ENCODE results near the gene OR52L1. TPM values are rescaled to one million over a fixed set of nuclear protein-coding genes. Genes with fewer than 3 reads are reported as not detected.

The OR52L1 gene
- total RNA-seq: not detected
- long read RNA-seq: 0 reads

- TF ChIP-seq CTCF (IDR thresholded peaks at IDR 0.05; ENCODE audit: borderline replicate concordance): no peak
- Histone ChIP-seq H3K9me3 (replicated peaks) (no peaks in the 10 kb centered on the region), H3K4me1 (no peaks in the 10 kb centered on the region), H3K27ac (replicated peaks) (no peak within 1 kb of the TSS), H3K36me3 (no peaks in the 10 kb centered on the region), H3K4me3 (no peak within 1 kb of the TSS), H3K27me3 (ENCODE audit: low read depth) (peaks cover 21% of the 10 kb centered on the region)
- intact Hi-C loops (cut with micrococcal nuclease): no loop called here
- DNase-seq: no peak
These were observed at the start of gene OR52L1 for GRCh38 chr11:5986885-5987284. Gene OR52L1 (minus strand): TSS chr11:5986985. CDS start chr11:5986930, 55 bp downstream.

GRCh38 chr11:6030708-6031405 is 44.1 kb upstream of the OR52L1 start, which contains the start of gene OR56A1:
Gene OR56A1 (minus strand): TSS chr11:6030758. CDS start chr11:6027692, 3,066 bp downstream.
- intact Hi-C loops (cut with micrococcal nuclease): no loop called here
- Histone ChIP-seq H3K4me1 (no peaks in the 10 kb centered on the region), H3K27ac (replicated peaks) (no peak within 1 kb of the TSS), H3K4me3 (no peak within 1 kb of the TSS), H3K9me3 (replicated peaks) (no peaks in the 10 kb centered on the region), H3K36me3 (no peaks in the 10 kb centered on the region), H3K27me3 (ENCODE audit: low read depth) (peaks cover 10% of the 10 kb centered on the region)
- DNase-seq: no peak
- no peak for TF ChIP-seq CTCF (IDR thresholded peaks at IDR 0.05; ENCODE audit: borderline replicate concordance)

GRCh38 chr11:6027501-6027900 is 40.7 kb upstream of the OR52L1 start:
- no peaks in the 10 kb centered on the region for H3K9me3 ChIP-seq (replicated peaks)
- intact Hi-C loops (cut with micrococcal nuclease): no loop called here
- H3K4me1 ChIP-seq: no peaks in the 10 kb centered on the region
- H3K27ac ChIP-seq (replicated peaks): no peak overlapping the region
- H3K36me3 ChIP-seq: no peaks in the 10 kb centered on the region
- H3K4me3 ChIP-seq: no peak overlapping the region
- peaks cover 4% of the 10 kb centered on the region for H3K27me3 ChIP-seq (ENCODE audit: low read depth)
- TF ChIP-seq CTCF (IDR thresholded peaks at IDR 0.05; ENCODE audit: borderline replicate concordance): no peak
- no peak for DNase-seq

GRCh38 chr11:6025056-6025455 is 38.3 kb upstream of the OR52L1 start:
- H3K27me3 ChIP-seq (ENCODE audit: low read depth): no peaks in the 10 kb centered on the region
- H3K27ac ChIP-seq (replicated peaks): no peak overlapping the region
- H3K4me1 ChIP-seq: no peaks in the 10 kb centered on the region
- no peak for TF ChIP-seq CTCF (IDR thresholded peaks at IDR 0.05; ENCODE audit: borderline replicate concordance)
- DNase-seq: no peak
- no peaks in the 10 kb centered on the region for H3K36me3 ChIP-seq
- intact Hi-C loops (cut with micrococcal nuclease): no loop called here
- H3K4me3 ChIP-seq: no peak overlapping the region
- H3K9me3 ChIP-seq (replicated peaks): no peaks in the 10 kb centered on the region

- Histone ChIP-seq H3K27ac (replicated peaks) (no peak overlapping the region), H3K4me1 (no peaks in the 10 kb centered on the region), H3K4me3 (no peak overlapping the region), H3K36me3 (no peaks in the 10 kb centered on the region), H3K27me3 (ENCODE audit: low read depth) (no peaks in the 10 kb centered on the region), H3K9me3 (replicated peaks) (no peaks in the 10 kb centered on the region)
- TF ChIP-seq CTCF (IDR thresholded peaks at IDR 0.05; ENCODE audit: borderline replicate concordance): peak; percentile 74
- no peak for DNase-seq
- intact Hi-C loops (cut with micrococcal nuclease): loop anchor here (5.0 kb wide), 1 partner anchor 329 kb away; no protein-coding TSS in a partner anchor
These were observed 36.2 kb upstream of the OR52L1 start for GRCh38 chr11:6022956-6023355.

All from left ventricle myocardium inferior (tissue), 1 donor.